B cell (primary cell): ENCODE results near the gene SPECC1. TPM values are rescaled to one million over a fixed set of nuclear protein-coding genes. Genes with fewer than 3 reads are reported as not detected.

Experiments used
- ATAC-seq: fragments of 200-7000 bp; cut with Tn5 transposase; one replicate; pipeline ENCODE4 v1.10.0; 2021; ENCODE audit warnings: low read depth, mild to moderate bottlenecking, moderate number of reproducible peaks, moderate library complexity
- CTCF ChIA-PET: fragments of 350-600 bp; sonication (Branson Sonifier 250); formaldehyde crosslinking; loops from one replicate; lab custom pipeline; 2021; ENCODE audit warnings: antibody characterized with exemption, inconsistent platforms; lab: Charles Lee
- POLR2A ChIA-PET: fragments of 350-600 bp; sonication (Branson Sonifier 250); formaldehyde crosslinking; loops from one replicate; lab custom pipeline; 2021; ENCODE audit warnings: antibody characterized with exemption; lab: Charles Lee
- DNase-seq: peaks from one replicate; pipeline ENCODE4 v3.0.0; 2013
- H2AFZ ChIP-seq: 2 replicates; pipeline ENCODE4 v1.6.1; 2012; ENCODE audit warnings: mild to moderate bottlenecking, low read depth, low read length; ENCODE audit not compliant: insufficient read depth, poor library complexity, severe bottlenecking
- H3K27ac ChIP-seq, 2 donors: 1 replicate in 1 of 2; 2 replicates in 1 of 2; pipeline ENCODE4 v1.5.1; 2012 to 2013; ENCODE audit warnings: low read length in 2 of 2, mild to moderate bottlenecking in 2 of 2, moderate library complexity in 1 of 2
- H3K27me3 ChIP-seq, 4 experiments: fragments of 200-600 bp in 1 of 4; sonication (generic) in 1 of 4; replicated peaks in 1 of 4; 1 replicate in 2 of 4; 2 replicates in 2 of 4; pipeline versions ENCODE4 v1.6.1 to v1.7.0; 2013 to 2016; ENCODE audit warnings: low read length in 3 of 4, mild to moderate bottlenecking in 2 of 4, mixed read lengths in 1 of 4, moderate library complexity in 1 of 4; ENCODE audit not compliant: insufficient read depth in 4 of 4, control insufficient read depth in 3 of 4; ENCODE audit errors: control extremely low read depth in 1 of 4
- H3K36me3 ChIP-seq, 2 experiments: replicated peaks in 1 of 2; 1 replicate in 1 of 2; 2 replicates in 1 of 2; pipeline versions ENCODE4 v1.6.1 to v1.7.1; 2013; ENCODE audit warnings: low read length in 1 of 2; ENCODE audit not compliant: insufficient read depth in 2 of 2, control insufficient read depth in 1 of 2; ENCODE audit errors: control extremely low read depth in 1 of 2, extremely low read depth in 1 of 2
- H3K4me1 ChIP-seq, 2 donors: fragments of 200-600 bp in 1 of 2; sonication (generic) in 1 of 2; 1 replicate in 1 of 2; 2 replicates in 1 of 2; pipeline versions ENCODE4 v1.5.1 to v1.6.1; 2013 to 2017; ENCODE audit warnings: low read length in 2 of 2; ENCODE audit not compliant: control insufficient read depth in 2 of 2, insufficient read depth in 2 of 2
- H3K4me2 ChIP-seq: replicated peaks from 2 replicates; pipeline ENCODE3; 2012; ENCODE audit warnings: mild to moderate bottlenecking, low read depth, low read length; ENCODE audit not compliant: poor library complexity, severe bottlenecking
- H3K4me3 ChIP-seq, 5 experiments: fragments of 200-600 bp in 1 of 5; sonication (generic) in 1 of 5; 1 replicate in 3 of 5; 2 replicates in 2 of 5; pipeline versions ENCODE4 v1.5.1 to v1.7.0; 2011 to 2016; ENCODE audit warnings: low read length in 4 of 5, mild to moderate bottlenecking in 4 of 5, low read depth in 2 of 5, control low read depth in 1 of 5, moderate library complexity in 1 of 5; ENCODE audit not compliant: insufficient read depth in 1 of 5; ENCODE audit errors: control extremely low read depth in 1 of 5, extremely low read depth in 1 of 5
- H3K79me2 ChIP-seq: fragments of 200-600 bp; sonication (generic); one replicate; pipeline ENCODE4 v1.6.0; 2016; ENCODE audit warnings: low read length; ENCODE audit not compliant: control insufficient read depth, insufficient read depth
- H3K9ac ChIP-seq: fragments of 200-600 bp; sonication (generic); 2 replicates; pipeline ENCODE4 v1.6.1; 2017; ENCODE audit warnings: mild to moderate bottlenecking, low read length, moderate library complexity
- H3K9me3 ChIP-seq, 3 donors: one replicate each; pipeline versions ENCODE4 v1.6.1 to v1.7.1; 2013; ENCODE audit warnings: low read length in 2 of 3; ENCODE audit not compliant: control insufficient read depth in 2 of 3, insufficient read depth in 1 of 3; ENCODE audit errors: control extremely low read depth in 1 of 3
- H4K20me1 ChIP-seq: 2 replicates; pipeline ENCODE4 v1.6.0; 2012; ENCODE audit warnings: mild to moderate bottlenecking, low read length; ENCODE audit not compliant: insufficient read depth, control insufficient read depth, poor library complexity, severe bottlenecking
- H3K27ac Mint-ChIP-seq: one replicate; pipeline ENCODE4 v1.8.0; 2021; ENCODE audit warnings: mixed read lengths
- H3K27me3 Mint-ChIP-seq: one replicate; pipeline ENCODE4 v1.8.0; 2021; ENCODE audit warnings: mixed read lengths
- H3K4me1 Mint-ChIP-seq: one replicate; pipeline ENCODE4 v1.8.0; 2021; ENCODE audit warnings: mixed read lengths
- H3K4me3 Mint-ChIP-seq: one replicate; pipeline ENCODE4 v1.8.0; 2021; ENCODE audit warnings: mixed read lengths
- H3K9me3 Mint-ChIP-seq: one replicate; pipeline ENCODE4 v1.8.0; 2022; ENCODE audit warnings: mixed read lengths; ENCODE audit not compliant: insufficient read depth
- EZH2 ChIP-seq: IDR thresholded peaks from 2 replicates; pipeline ENCODE4 v1.6.1; 2012; ENCODE audit warnings: borderline replicate concordance, low read depth, mild to moderate bottlenecking, moderate library complexity, low read length; ENCODE audit not compliant: insufficient read depth, poor library complexity, severe bottlenecking
- WGBS: methylation state at CpG from one replicate; pipeline ENCODE4 v1.1.5; 2013; ENCODE audit warnings: missing lambda C conversion rate; ENCODE audit not compliant: insufficient coverage; 5-methylcytosine and 5-hydroxymethylcytosine counted together
- intact Hi-C: fragments of 100-400 bp; cut with micrococcal nuclease; formaldehyde crosslinking; loops from one replicate; pipeline ENCODE4 v1.10.0; 2022
- polyA plus RNA-seq: library from polyadenylated mRNA; depleted of rRNA; stranded (reverse); fragments of >200 nt; gene quantifications from 2 replicates; pipeline ENCODE4 v1.2.3, GENCODE V29; 2012
- total RNA-seq, 2 donors: library from RNA; stranded (reverse); fragments of 120-200 nt in 1 of 2; gene quantifications; 1 replicate in 1 of 2; 2 replicates in 1 of 2; pipeline versions ENCODE4 v1.2.3 to v1.2.4, GENCODE V29; 2013 to 2022
- TF ChIP-seq, protein P1 (sequence below): fragments of 200-600 bp; IDR thresholded peaks from one replicate; pipeline ENCODE4 v1.8.0; 2022; ENCODE audit warnings: antibody characterized with exemption, mild to moderate bottlenecking

SPECC1 gene
- total and polyA plus RNA-seq, 2 donors (not counting 1 experiment from before 2014, with no cell fraction given) = 4.6 to 7.4 TPM

DNA sequence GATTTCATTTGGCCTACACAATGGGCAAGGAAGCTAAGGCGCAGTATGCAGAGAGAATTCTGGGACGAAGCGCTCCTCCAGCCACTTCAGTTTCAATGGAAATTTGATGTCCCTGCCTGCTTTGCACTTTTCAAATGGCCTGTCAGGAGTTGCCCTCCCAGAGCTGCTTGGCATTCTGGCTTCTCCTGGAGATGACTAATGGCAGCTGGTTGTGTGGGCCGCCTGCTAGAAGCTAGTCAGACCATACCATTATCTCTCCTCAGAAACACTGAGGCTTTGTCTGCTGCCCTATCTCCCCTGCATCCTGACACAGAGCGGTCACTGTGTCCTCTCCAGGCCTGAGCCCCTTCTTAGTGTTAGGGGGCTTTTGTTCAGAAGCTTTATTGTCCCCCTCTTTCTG is 180.1 kb downstream of the SPECC1 start:
- Histone ChIP-seq H3K27me3 (no peaks in the 10 kb centered on the region), H2AFZ (no peak overlapping the region), H3K9me3 (peaks cover 0 to under 1% (median 0%) of the 10 kb centered on the region in 3 donors), H3K9ac (no peak overlapping the region), H3K4me2 (no peak overlapping the region), H3K27ac (no peak overlapping the region), H4K20me1 (no peaks in the 10 kb centered on the region), H3K79me2 (no peaks in the 10 kb centered on the region), H3K36me3 (no peaks in the 10 kb centered on the region), H3K4me1 (no peaks in the 10 kb centered on the region), H3K4me3 (no peak overlapping the region)
- Mint-ChIP-seq H3K9me3 (no peaks in the 10 kb centered on the region), H3K4me3 (no peak overlapping the region), H3K4me1 (peaks cover 5% of the 10 kb centered on the region), H3K27me3 (no peaks in the 10 kb centered on the region), H3K27ac (no peak overlapping the region)
- ChIA-PET CTCF (no interaction called here), POLR2A (no interaction called here)
- ATAC-seq (no peak), DNase-seq (no peak)
- intact Hi-C loops = no loop called here
- TF ChIP-seq, protein P1, sequence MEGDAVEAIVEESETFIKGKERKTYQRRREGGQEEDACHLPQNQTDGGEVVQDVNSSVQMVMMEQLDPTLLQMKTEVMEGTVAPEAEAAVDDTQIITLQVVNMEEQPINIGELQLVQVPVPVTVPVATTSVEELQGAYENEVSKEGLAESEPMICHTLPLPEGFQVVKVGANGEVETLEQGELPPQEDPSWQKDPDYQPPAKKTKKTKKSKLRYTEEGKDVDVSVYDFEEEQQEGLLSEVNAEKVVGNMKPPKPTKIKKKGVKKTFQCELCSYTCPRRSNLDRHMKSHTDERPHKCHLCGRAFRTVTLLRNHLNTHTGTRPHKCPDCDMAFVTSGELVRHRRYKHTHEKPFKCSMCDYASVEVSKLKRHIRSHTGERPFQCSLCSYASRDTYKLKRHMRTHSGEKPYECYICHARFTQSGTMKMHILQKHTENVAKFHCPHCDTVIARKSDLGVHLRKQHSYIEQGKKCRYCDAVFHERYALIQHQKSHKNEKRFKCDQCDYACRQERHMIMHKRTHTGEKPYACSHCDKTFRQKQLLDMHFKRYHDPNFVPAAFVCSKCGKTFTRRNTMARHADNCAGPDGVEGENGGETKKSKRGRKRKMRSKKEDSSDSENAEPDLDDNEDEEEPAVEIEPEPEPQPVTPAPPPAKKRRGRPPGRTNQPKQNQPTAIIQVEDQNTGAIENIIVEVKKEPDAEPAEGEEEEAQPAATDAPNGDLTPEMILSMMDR = no peak
- TF ChIP-seq EZH2 = no peak
- 94% methylated on average over 5 of the region's 5 CpGs for WGBS

DNA sequence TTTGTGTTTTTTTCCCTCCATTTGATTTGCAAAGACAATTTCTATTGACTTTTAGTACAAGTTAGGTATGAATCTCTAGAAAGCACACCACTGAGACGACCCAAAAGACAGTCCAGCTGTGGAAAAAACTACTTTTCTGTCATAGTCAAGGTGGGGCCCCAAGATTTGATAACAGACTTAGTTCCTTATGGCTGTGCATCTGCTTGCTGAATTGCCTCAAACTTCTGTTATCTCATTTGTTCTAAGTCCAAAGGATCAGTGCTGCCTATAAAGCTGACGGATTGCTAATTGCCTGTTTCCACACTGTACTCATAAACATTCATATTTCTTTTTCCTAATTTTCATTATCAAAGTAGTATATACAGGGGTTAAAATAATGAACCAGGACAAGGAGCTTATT is 180.8 kb downstream of the SPECC1 start:
- no peak overlapping the region for H3K4me3 ChIP-seq
- DNase-seq (no peak), ATAC-seq (no peak)
- TF ChIP-seq EZH2 = no peak
- TF ChIP-seq, protein P1 = no peak
- Mint-ChIP-seq H3K4me3 (no peak overlapping the region), H3K4me1 (peaks cover 5% of the 10 kb centered on the region), H3K9me3 (no peaks in the 10 kb centered on the region), H3K27me3 (no peaks in the 10 kb centered on the region), H3K27ac (no peak overlapping the region)
- no peak overlapping the region for H3K9ac ChIP-seq
- no peaks in the 10 kb centered on the region for H3K79me2 ChIP-seq
- CTCF ChIA-PET = interaction anchor here (0.6 kb wide), 1 partner anchor 196 kb away, joined by 3 read pairs; no protein-coding TSS in a partner anchor
- no peak overlapping the region for H3K4me2 ChIP-seq
- POLR2A ChIA-PET = no interaction called here
- no peaks in the 10 kb centered on the region for H4K20me1 ChIP-seq
- peaks cover 0 to 4% (median 4%) of the 10 kb centered on the region in 3 donors for H3K9me3 ChIP-seq
- H3K27ac ChIP-seq = no peak overlapping the region
- 57% methylated on average over 1 of the region's 2 CpGs for WGBS
- no peaks in the 10 kb centered on the region for H3K4me1 ChIP-seq
- intact Hi-C loops = no loop called here
- H3K36me3 ChIP-seq = no peaks in the 10 kb centered on the region
- no peak overlapping the region for H2AFZ ChIP-seq
- no peaks in the 10 kb centered on the region for H3K27me3 ChIP-seq
